Activated CD8-positive, alpha-beta memory T cell treated with anti-CD3 and anti-CD28 coated beads, Interleukin-2, amount 50 U/mL, for 4 hours (primary cell): ENCODE data around the gene PSMD12.
A peak's percentile ranks its signal among the peaks of the same experiment; 100 is the strongest.

ENCODE experiments used
- DNase-seq: peaks from one replicate; pipeline ENCODE4 v3.0.0-alpha.2; 2020

Gene PSMD12

DNA sequence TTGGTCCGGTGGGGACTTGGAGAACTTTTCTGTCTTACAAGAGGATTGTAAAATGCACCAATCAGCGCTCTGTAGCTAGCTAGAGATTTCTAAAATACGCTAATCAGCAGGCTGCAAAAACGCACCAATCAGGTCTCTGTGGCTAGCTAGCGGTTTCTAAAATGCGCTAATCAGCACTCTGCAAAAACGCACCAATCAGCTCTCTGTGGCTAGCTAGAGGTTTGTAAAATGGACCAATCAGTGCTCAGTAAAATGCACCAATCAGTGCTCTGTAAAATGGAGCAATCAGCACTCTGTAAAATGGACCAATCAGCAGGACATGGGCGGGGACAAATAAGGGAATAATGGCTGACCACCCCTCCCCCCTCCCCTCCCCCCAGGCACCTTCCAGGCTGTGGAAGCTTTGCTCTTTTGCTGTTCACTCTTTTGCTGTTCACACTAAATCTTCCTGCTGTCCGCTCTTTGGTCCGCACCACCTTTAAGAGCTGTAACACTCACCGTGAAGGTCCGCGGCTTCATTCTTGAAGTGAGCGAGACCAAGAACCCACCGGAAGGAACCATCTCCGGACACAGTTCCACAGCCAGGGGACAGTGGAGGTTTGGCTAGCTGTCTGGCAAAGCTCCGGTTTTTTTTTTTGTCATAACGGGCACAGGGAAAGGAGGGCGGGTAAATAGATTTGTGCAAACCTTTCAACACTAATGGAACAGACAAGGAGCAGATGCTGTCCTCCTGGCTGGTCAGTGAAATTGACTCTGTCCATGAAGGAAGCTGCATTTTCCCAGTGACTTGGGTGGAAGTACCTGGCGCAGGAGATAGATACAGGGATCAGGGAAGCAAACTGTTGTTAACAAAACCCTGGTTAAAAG is 19.0 kb upstream of the PSMD12 start:
- no peak for DNase-seq

DNA sequence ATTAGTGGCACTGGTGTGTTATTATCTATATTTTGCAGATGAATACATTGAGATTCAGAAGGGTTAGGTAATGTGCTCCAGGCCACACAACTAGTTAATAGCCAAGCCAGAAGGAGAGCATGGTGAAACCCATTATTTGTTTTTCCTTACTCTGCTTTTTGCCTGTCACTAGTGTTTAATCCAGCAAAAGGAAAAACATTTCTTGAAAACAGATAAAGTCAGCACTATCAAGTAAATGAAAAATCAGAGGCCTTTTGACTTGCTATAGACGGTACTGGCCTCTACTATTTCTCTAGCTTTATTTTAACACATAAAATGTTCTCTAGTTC is 15.5 kb upstream of the PSMD12 start:
- no peak for DNase-seq

DNA sequence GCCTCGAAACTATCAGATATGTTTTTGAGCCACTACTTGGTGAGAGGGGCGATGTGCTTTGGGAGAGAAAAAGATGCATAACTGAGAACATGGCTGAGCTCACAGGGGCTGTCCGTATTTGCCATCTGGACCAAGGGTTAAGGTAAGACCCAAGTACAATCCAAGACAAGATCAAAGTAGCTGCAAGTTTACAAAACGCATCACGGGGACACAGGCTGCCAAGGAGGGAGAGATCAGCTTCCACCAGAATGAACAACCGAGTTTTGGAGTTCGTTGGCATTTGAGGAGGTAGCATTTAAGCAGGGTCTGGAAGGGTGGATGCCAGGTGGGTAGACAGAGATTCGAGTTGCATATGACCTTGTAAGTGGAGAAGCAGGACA is 12.9 kb upstream of the PSMD12 start:
- DNase-seq = no peak

DNA sequence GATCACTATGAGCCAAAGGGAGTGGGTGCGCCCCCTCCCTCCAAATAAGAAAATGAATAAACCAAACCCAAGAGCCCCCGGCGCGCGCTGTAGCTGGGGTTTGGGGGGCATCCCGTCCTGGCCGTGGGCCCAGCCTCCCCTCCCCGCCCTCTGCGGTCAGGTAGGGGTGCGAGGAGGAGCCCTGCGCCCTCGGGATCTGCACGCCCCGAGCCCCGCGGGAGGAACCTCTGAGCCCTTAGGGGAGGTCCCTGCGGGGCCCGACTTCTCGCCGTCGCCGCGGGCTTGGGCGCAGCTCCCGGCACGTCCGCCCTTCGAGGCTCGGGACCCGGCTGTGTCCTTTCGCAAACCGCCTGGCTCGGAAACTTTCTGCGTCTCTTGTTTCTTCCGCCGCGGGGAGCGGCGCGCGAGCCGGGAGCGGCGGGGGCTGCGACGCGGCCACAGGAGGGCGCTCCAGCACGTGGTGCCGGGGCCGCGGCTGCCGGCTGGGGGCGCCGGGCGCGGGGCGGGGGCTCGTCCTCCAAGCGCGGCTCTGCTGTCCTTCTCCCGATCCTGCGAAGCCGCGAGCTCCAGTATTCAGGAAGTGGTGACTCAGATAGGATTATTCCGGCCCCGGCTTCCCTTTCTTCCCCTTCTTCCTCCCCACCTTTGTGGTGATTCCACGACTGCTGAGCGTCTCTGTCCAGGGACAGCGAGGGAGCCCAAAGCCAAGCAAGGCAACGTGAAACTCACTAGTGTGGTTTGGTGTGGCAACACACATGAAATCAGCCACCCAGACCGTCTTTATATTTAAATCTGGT is 12.3 kb upstream of the PSMD12 start:
- peak; percentile 83 for DNase-seq

DNA sequence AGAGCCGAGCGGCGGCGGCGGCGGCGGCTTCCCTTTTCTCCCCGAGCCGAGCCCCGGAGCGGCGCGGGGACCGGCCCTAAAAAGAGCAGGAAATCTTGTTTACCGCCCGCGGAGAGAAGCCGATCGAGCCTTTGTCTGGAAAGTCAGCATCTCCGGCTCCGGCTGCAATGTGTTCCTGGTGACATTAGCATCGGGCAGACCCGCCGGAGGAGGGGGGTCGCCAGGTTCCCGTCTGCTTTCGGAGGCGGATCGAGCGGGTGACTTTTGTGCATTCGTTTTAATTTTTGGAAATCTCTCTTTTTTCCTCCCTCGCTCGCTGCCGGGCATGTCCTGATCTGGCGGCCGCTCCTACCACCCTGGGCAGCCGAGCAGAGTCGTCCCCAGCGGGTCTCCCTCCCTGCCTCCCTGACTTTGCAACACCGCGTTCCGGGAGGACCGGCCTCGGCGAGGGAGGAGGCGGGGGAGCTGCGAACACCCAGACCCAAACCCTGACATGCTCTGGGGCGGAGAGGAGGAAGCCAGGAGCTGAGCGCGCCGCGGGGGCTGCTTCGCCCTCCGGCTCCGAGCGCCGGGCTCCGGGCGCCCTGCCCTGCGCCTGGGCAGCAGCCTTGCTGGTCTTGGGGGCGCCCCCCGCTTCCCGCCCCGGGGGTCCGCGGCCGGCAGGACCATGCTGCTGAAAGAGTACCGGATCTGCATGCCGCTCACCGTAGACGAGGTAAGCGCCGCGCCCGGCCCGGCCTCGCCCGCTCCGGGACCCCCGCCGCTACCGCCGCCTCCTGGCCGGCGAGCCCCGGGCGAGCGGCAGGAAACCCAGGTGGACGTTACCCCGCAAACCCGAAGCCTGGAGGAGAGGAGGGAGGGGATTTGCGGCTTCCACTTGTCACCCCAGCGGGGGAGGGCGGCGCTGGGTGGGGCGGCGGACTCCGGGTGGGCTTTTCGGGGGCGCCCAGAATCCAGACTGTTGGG is 11.4 kb upstream of the PSMD12 start:
- peak; percentile 58 for DNase-seq

DNA sequence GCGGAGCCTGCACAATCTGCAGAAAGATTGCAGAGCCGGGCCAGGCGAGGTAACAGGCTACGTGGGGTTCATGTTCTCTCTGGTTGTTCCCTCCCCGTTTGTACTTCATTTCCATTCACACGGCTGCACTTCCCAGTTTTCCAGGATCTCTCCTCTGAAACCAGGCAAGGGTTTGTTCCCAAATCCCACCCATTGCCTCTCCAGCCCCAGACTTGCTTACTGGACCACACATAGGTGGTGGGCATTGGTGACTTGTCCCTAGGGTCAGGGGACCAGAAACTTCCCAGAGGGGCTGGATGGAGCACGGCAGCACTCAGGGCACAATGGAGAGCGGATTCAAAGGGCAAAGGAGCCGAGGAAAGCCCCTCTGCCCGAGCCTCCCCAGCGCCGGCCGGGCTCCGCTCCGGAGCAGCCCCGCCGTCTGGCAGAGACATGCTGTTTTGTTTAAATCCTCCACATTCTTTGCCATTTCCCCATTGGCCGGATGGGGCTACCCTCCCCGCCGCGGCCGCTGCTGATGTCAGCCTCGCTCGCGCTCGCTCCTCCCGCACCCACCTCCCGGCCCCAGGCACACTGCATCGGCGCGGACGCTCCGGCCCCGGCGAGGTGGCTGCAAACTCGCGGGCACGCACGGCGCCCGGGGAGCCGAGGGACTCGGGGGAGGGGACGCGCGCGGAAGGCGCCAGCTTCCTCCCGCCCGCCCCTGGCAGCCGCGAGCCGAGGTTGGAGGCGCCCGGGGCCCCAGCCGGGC is 10.5 kb upstream of the PSMD12 start, which contains the start of gene PITPNC1:
PITPNC1 (plus strand) TSS at position 545 of the 751 bp plus-strand sequence.
- peak; percentile 86 for DNase-seq

DNA sequence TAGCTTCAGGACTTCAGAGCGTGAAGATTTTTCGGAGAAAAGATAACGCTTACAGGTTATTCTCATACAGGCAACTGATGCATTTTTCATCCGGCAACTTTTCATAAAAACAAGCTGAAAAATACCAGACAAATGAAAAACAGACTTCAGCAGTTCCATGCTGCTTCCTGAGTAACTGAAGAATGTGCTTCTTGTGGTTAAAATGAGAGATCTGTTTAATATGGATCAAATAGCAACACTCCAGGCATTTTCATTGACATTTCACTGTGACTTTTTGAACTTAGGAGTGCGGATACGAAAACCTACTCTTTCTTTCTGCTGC is 10.0 kb upstream of the PSMD12 start:
- DNase-seq = no peak

DNA sequence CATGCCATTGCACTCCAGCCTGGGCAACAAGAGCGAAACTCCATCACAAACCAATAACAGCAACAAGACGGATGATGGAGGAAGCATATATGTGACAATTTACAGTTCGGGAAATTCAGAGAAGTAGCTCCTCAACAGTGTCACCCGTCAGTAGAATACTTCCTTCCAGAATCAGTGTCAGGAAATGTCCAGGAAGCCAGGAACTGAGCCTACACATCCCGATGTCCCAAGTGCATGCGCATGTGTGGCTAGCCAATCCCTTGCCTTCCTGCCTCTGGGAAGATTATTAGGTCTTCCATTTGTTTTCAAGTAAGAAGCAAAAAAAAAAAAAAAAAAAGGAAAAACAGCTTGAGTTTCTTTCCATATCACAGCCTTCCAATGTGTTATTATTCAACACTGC is 9.3 kb upstream of the PSMD12 start:
- DNase-seq = no peak

DNA sequence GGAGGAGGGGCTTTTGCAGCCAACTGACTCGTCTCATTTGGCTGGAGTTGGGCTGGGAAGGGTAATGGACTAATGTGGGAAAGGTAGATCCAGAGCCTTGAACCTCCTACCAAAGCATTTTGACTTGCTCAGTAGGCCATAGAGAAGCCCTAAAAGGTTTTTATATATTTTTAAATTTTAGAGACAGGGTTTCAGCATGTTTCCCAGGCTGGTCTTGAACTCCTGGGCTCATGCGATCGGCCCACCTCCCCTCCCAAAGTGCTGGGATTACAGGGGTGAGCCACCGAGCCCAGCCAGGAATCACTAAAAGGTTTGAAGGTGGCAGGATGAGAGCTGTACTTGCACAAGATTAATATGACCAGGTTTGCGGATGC is 8.7 kb upstream of the PSMD12 start:
- no peak for DNase-seq

DNA sequence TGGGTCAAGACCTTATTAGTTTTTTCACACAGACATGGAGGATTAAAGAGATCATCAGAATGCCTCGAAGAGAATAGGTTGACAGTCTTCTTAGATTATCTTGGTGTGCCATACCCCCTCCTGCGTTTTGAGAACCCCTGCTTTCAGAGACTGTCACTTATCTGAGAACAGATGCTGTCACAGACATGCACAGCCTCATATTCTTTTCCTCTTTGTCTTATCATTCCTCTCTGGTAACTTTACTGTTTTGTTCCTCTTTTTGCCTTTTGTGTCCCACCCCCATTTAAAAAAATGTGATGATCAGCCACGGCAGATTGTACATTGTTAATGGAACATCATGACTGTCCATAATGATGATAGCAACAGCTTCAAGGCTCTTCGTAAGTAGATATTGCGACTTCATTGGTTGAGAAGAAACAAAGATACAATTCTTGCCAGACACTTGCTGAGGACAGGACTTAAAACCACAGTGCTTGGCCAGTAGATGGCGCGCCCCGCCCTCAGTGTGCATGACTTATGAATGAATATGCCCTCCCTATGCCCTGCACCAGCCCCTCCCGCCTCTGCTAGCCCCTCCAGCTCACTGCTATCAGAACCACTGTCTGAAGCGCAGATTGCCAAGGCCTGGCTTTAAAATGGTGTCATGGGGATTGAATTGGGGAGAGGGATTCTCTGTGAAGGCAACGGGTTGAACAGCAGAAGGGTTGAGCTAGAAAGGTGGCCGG is 8.1 kb upstream of the PSMD12 start:
- peak; percentile 92 for DNase-seq

DNA sequence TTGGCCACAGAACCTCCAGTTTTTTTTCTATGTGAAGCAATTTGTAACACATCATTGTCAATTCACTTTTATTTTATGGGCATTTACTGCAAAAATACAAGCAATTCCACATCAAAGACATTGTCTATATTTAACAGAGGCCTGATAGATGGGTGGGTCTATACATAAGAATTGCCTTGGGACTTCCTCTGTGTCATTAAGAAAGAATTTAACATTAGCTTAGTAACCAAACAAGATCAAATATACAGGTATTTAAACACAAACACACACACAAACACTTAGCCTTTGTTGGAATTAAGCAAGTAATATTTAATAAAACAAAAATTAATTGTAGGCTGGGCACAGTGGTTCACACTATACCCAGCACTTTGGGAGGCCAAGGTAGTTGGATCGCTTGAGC is 6.4 kb upstream of the PSMD12 start:
- DNase-seq = no peak

DNA sequence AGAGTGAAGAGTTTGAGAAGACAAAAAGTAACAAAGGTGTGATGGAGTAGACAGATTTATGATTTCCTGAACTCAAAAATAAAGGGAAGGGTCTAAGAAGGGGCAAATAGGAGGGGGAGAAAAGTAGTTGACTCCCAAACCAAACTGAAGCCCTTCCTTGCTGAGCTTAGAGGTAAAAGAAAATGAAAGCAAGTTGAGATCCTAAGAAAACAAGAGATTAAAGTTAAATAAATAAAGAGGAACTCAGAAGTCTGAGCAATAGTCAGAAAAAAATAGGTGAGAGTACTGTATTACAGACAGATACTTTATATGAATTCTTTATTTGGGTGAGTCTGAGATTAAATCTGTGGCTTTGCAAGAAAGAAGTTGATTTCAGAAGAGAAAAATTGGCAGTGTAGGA is 3.3 kb upstream of the PSMD12 start:
- no peak for DNase-seq

DNA sequence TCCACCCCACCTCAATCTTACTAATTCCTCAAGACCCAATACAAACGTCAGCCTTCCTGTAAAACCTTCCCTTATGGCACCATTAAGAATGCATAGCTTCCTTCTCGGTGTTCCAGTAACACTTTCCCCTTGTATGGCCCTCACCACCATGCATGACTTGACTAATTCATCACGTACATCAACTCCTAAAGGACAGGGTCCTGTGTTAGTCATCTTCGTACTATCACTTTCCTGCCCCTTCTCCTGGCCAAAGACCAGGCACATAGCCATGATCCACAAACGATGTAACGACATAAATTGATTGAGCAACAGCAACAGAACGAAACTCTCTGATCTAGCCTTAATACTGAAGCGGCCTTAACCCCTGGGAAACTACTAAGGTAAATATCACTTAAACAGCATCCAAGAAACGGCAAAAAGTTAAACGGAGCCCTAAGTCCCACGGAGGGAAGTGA is 612 bp downstream of the PSMD12 start:
- no peak for DNase-seq

DNA sequence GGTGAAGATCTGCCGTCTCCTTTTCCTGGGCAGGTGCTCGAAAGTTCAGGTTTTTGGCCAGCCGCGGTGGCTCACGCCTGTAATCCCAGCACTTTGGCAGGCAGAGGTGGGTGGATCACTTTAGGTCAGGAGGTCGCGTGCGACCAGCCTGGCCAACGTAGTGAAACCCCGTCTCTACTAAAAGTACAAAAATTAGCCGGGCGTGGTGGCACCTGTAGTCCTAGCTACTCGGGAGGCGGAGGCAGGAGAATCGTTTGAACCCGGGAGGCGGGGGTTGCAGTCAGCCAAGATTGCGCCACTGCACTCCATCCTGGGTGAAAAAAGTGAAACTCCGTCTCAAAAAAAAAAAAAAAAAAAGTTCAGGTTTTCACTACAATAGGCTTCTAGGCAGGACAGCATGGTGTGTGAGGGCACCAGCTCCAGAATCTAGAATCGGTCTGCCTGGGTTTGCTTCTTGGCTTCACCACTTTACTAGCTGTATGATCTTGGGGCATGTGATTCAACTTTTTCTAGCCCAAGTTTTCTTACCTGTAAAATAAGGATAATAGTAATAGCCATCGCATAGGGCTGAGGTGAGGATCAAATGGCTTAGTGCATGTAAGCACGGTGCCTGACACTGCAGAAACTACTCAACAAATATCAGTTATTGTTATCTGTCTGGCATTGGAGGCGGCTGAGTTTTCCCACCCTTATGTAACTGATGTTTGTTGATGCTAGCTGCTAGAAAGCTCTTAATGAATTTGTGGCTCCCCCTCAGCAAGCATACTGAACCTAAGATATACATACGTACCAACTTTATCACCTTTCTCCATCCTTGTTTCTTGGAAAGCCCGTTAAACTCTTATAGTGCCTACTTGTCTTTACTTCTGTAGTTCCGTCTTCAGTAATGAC is 1.3 kb downstream of the PSMD12 start:
- DNase-seq = no peak

DNA sequence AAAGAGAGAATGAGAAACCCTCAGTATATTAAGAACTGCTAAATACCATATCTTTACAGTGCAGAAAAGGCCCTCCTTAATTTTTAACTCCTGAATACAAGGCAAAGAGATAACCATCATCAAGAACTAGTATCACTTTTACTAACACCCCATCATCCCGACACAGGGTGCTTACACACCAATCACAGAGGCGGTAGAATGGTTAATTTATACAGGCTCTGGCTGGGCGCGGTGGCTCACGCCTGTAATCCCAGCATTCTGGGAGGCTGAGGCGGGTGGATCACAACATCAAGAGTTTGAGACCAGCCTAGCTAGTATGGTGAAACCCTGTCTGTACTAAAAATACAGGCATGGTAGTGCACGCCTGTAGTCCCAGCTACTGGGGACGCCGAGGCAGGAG is 4.2 kb downstream of the PSMD12 start:
- no peak for DNase-seq

DNA sequence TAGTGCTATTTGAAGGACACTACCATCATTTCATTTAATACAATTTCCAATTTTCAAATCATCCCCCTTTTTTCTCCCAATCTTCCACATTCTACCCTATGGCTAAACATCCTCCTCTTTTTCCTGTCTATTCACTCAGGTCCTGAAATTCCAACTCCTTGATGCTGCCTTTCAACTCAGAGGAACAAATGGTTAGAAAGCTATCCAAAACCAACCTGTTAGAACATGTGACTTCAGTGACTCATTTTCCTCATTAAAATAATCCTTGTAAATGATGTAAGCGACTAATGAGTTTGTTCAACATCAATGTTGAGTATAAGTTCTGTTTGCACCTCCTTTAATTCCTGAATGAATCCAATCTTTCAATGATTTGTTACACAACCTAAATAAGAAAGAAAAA is 5.5 kb downstream of the PSMD12 start:
- DNase-seq = no peak

DNA sequence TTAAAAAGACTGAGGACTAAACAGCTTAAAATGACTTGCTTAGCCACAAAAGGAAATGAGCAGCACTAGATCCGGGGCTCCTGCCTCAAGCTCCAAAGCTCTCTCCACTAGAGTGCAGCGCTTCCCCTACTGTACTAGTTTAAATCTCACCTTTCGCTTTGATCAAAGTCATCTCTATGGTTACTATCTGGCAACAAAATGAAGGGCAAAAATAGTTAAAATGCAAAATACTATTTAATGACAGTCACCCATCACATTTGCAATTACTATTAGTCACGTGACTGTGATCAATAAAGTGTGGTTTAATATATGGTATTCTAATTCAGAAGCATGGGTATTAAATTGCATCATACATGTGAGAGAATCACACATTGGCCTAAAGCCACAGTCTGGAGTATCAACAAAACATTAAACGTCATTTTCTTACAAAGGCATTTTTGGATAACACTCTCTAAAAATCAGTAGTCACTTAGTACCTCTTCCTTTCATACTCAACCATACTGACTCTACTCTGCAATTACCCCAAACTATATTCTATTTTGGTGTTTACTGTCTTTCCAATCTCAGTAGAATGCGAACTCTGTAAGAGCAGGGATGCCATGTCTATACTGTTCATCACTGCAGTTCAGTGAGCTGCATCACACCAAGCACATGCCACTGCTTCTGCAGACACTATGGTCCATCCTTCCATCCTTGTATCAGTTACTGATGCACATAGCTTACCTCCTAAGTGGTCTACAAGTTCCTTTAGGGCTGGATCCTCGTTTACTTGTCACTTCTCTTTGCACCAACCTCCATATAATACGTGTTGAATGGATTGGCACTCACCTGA is 6.2 kb downstream of the PSMD12 start:
- no peak for DNase-seq

DNA sequence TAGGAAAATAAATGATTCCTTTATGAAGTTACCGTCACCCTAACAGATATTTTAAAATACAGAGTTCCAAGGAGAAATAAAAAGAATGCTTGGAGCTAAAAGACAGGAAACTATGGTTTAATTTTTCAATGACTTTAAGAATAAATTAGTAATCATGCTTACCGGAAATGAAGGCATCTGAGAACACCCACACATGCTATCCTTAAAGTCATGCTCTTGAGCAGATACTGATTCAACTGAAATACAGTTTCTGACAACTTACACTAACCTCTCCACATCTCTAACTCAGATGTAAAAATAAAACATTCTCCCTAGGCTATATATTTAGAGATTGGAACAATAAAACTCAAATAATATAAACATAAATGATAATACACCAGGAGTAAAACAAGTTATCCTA is 7.8 kb downstream of the PSMD12 start:
- no peak for DNase-seq

DNA sequence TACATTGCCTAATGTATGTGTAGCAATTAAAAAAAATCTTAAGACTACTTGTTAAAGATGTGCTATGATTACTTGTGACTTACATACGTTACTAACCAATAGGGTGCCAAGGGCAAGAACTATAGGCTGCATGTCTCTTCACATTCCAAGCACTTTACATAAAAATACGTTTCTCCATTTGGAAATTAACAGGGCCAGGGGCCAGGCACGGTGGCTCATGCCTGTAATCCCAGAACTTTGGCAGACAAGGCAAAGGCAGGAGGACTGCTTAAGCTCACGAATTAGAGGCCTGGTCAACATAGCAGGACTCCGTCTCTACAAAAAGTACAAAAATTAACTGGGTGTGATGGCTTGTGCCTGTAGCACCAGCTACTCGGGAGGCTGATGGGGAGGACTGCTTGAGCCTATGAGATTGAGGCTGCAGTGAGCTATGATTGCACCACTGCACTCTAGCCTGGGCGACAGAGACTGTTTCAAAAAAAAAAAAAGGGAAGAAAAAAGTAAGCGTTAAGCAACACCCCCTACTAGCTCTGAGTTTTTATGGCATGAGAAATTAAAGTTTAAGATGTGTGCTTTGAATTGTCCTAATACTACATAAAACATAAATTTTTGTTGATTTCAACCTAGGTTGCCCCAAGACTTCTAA is 12.3 kb downstream of the PSMD12 start:
- DNase-seq = no peak
